Measurements from ENCODE around the gene NEURL1.

GRCh38 chr10:103610083-103610472 is 116.6 kb downstream of the NEURL1 start:
- TF ChIP-seq, protein P1, sequence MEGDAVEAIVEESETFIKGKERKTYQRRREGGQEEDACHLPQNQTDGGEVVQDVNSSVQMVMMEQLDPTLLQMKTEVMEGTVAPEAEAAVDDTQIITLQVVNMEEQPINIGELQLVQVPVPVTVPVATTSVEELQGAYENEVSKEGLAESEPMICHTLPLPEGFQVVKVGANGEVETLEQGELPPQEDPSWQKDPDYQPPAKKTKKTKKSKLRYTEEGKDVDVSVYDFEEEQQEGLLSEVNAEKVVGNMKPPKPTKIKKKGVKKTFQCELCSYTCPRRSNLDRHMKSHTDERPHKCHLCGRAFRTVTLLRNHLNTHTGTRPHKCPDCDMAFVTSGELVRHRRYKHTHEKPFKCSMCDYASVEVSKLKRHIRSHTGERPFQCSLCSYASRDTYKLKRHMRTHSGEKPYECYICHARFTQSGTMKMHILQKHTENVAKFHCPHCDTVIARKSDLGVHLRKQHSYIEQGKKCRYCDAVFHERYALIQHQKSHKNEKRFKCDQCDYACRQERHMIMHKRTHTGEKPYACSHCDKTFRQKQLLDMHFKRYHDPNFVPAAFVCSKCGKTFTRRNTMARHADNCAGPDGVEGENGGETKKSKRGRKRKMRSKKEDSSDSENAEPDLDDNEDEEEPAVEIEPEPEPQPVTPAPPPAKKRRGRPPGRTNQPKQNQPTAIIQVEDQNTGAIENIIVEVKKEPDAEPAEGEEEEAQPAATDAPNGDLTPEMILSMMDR (IDR thresholded peaks at IDR 0.05): no peak
- no peak for TF ChIP-seq POLR2A (IDR thresholded peaks at IDR 0.05)

Data from esophagus squamous epithelium (tissue), 4 donors.